Central memory CD8-positive, alpha-beta T cell (primary cell): ENCODE results near the gene CCDC149.

ENCODE experiments used
- ATAC-seq: fragments of 150-1000 bp; cut with Tn5 transposase; replicated peaks from 2 replicates; pipeline ENCODE4 v1.10.0; 2022; ENCODE audit warnings: mild to moderate bottlenecking, moderate FRiP score, moderate number of reproducible peaks; ENCODE audit not compliant: poor library complexity, severe bottlenecking; ENCODE audit errors: extremely low read depth
- DNase-seq, 2 donors: peaks; one replicate each; pipeline ENCODE4 v3.0.0; 2021; ENCODE audit warnings: low spot score in 2 of 2
- H3K27ac Mint-ChIP-seq: one replicate; pipeline ENCODE4 v1.8.0; 2022; ENCODE audit warnings: low read depth, mild to moderate bottlenecking, moderate library complexity, mixed read lengths
- H3K27me3 Mint-ChIP-seq: one replicate; pipeline ENCODE4 v1.8.0; 2022; ENCODE audit warnings: mixed read lengths
- H3K36me3 Mint-ChIP-seq: one replicate; pipeline ENCODE4 v1.8.0; 2022; ENCODE audit warnings: mild to moderate bottlenecking, moderate library complexity, mixed read lengths; ENCODE audit not compliant: insufficient read depth
- H3K4me1 Mint-ChIP-seq: one replicate; pipeline ENCODE4 v1.8.0; 2022; ENCODE audit warnings: mixed read lengths
- H3K4me3 Mint-ChIP-seq: one replicate; pipeline ENCODE4 v1.8.0; 2022; ENCODE audit warnings: mild to moderate bottlenecking, moderate library complexity, mixed read lengths
- H3K9me3 Mint-ChIP-seq: one replicate; pipeline ENCODE4 v1.8.0; 2022; ENCODE audit warnings: mixed read lengths

CCDC149 gene

DNA sequence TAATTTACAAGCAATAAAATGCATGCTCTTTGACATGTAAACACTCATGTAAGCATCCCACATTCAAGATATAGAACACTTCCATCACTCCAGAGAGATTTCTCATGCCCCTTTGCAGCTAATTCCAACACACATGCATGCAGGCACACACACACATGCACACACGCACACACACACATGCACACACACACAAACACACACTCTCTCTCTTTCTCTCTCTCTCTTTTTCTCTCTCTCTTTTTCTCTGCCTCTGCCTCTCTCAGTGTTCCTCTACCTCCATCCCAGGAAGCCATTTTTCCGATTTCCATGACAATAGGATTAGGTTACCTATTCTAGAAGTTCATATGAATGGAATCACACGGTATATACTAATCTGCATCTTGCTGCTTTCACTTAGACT is 129.3 kb downstream of the CCDC149 start:
- ATAC-seq (no peak), DNase-seq (no peak)
- Mint-ChIP-seq H3K27me3 (peaks cover 4% of the 10 kb centered on the region), H3K4me1 (no peaks in the 10 kb centered on the region), H3K4me3 (no peak overlapping the region), H3K27ac (no peak overlapping the region), H3K9me3 (peaks cover 3% of the 10 kb centered on the region), H3K36me3 (no peaks in the 10 kb centered on the region)

- no peak overlapping the region for H3K27ac Mint-ChIP-seq
- no peak for ATAC-seq
- H3K36me3 Mint-ChIP-seq = no peaks in the 10 kb centered on the region
- no peak for DNase-seq
- H3K9me3 Mint-ChIP-seq = peaks cover 3% of the 10 kb centered on the region
- no peaks in the 10 kb centered on the region for H3K4me1 Mint-ChIP-seq
- no peak overlapping the region for H3K4me3 Mint-ChIP-seq
- H3K27me3 Mint-ChIP-seq = no peaks in the 10 kb centered on the region
Observed at GRCh38 chr4:24781999-24782745, 130.7 kb downstream of the CCDC149 start.

DNA sequence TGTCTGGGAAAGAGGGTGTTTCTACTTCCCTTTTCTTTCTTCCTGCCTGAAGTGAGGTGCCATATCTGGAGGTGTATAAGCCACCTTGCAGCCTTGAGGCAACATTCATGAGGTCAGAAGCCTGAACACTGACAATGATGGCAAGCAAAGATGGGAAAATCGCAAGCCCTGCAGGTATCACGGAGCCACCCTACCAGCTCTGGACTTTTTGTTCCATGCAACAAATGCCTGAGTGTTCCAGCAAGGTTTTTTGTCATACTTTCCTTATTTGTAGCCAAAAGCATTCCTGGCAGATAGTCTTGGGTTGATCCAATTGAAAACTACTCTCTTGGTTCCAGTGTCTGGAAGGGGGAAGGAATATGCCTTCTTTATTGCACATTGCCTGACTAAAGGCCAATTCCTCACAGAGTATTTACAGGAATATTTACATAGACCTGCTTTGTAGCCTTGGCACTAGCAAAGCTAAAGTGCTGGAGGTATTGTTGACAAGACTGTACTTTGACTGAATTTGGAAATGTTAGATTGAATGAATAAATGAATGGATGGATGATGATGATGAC is 131.8 kb downstream of the CCDC149 start:
- H3K36me3 Mint-ChIP-seq = peaks cover 1% of the 10 kb centered on the region
- H3K27me3 Mint-ChIP-seq = no peaks in the 10 kb centered on the region
- no peak overlapping the region for H3K27ac Mint-ChIP-seq
- H3K4me1 Mint-ChIP-seq = no peaks in the 10 kb centered on the region
- H3K9me3 Mint-ChIP-seq = peaks cover 3% of the 10 kb centered on the region
- DNase-seq (no peak), ATAC-seq (no peak)
- H3K4me3 Mint-ChIP-seq = no peak overlapping the region

- H3K36me3 Mint-ChIP-seq = peaks cover 2% of the 10 kb centered on the region
- no peaks in the 10 kb centered on the region for H3K4me1 Mint-ChIP-seq
- ATAC-seq = no peak
- H3K27me3 Mint-ChIP-seq = no peaks in the 10 kb centered on the region
- DNase-seq = no peak
- H3K4me3 Mint-ChIP-seq = no peak overlapping the region
- H3K9me3 Mint-ChIP-seq = peaks cover 1% of the 10 kb centered on the region
- H3K27ac Mint-ChIP-seq = no peak overlapping the region
Observed at GRCh38 chr4:24778464-24779225, 134.2 kb downstream of the CCDC149 start.

GRCh38 chr4:24777536-24778463 is 135.0 kb downstream of the CCDC149 start:
- H3K27me3 Mint-ChIP-seq = no peaks in the 10 kb centered on the region
- no peaks in the 10 kb centered on the region for H3K9me3 Mint-ChIP-seq
- no peaks in the 10 kb centered on the region for H3K4me1 Mint-ChIP-seq
- no peak overlapping the region for H3K27ac Mint-ChIP-seq
- peaks cover 2% of the 10 kb centered on the region for H3K36me3 Mint-ChIP-seq
- DNase-seq = no peak
- H3K4me3 Mint-ChIP-seq = no peak overlapping the region
- no peak for ATAC-seq

- Mint-ChIP-seq H3K9me3 (no peaks in the 10 kb centered on the region), H3K27ac (no peak overlapping the region), H3K27me3 (no peaks in the 10 kb centered on the region), H3K4me1 (no peaks in the 10 kb centered on the region), H3K4me3 (no peak overlapping the region), H3K36me3 (peaks cover 2% of the 10 kb centered on the region)
- ATAC-seq (no peak), DNase-seq (no peak)
Observed at GRCh38 chr4:24775750-24776149, 137.1 kb downstream of the CCDC149 start.

DNA sequence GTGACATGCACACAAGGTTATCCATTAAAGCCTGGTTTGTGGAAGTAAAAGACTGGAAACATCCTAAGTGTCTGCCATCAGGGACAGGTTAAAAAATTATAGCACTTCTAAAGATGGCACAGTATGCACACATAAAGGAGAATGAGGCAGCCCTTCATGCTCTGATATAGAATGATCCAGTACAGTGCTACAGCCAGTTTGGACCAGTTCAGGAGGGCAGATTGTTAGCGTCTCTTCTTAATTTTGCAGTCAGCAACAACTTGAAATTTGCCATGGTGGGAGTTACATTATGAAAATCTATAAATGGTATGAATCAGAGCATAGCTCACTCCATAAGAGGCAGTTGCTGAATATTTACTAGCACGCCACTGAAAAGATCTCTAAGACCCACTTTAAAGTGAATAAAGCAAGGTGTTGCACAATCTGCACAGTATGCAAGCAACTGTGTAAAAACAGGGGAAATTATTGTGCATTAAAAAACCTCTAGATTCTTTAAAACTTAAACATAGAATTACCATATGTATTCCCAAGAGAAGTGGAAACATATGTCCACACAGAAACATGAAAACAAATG is 137.7 kb downstream of the CCDC149 start:
- H3K4me1 Mint-ChIP-seq = no peaks in the 10 kb centered on the region
- ATAC-seq = no peak
- DNase-seq = no peak

GRCh38 chr4:24774452-24774851 is 138.4 kb downstream of the CCDC149 start:
- H3K4me1 Mint-ChIP-seq = no peaks in the 10 kb centered on the region
- no peak overlapping the region for H3K27ac Mint-ChIP-seq
- DNase-seq = no peak
- H3K36me3 Mint-ChIP-seq = peaks cover 2% of the 10 kb centered on the region
- H3K9me3 Mint-ChIP-seq = no peaks in the 10 kb centered on the region
- H3K4me3 Mint-ChIP-seq = no peak overlapping the region
- ATAC-seq = no peak
- H3K27me3 Mint-ChIP-seq = no peaks in the 10 kb centered on the region

More for the DNA sequence above, 137.7 kb downstream of the CCDC149 start:
- Mint-ChIP-seq H3K36me3 (peaks cover 2% of the 10 kb centered on the region), H3K27me3 (no peaks in the 10 kb centered on the region), H3K27ac (no peak overlapping the region), H3K4me3 (no peak overlapping the region), H3K9me3 (no peaks in the 10 kb centered on the region)

DNA sequence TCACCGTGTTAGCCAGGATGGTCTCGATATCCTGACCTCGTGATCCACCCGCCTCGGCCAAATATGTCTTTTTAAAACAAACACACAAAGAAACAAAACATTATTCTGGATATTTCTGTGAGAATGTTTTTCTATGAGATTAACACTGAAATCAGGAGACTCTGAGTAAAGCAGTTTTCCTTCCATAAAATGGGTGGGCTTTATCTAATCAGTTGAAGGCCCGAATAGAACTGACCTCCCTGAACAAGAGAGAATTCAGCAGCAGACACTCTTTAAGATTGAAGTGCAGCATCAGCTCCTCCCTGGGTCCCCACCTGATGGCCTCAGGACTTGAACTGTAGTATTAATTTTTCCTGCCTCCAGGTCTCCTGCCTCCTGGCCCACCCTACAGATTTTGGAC is 139.9 kb downstream of the CCDC149 start:
- Mint-ChIP-seq H3K4me3 (no peak overlapping the region), H3K27ac (no peak overlapping the region), H3K27me3 (no peaks in the 10 kb centered on the region), H3K9me3 (no peaks in the 10 kb centered on the region), H3K4me1 (no peaks in the 10 kb centered on the region), H3K36me3 (peaks cover 2% of the 10 kb centered on the region)
- DNase-seq (no peak), ATAC-seq (no peak)

DNA sequence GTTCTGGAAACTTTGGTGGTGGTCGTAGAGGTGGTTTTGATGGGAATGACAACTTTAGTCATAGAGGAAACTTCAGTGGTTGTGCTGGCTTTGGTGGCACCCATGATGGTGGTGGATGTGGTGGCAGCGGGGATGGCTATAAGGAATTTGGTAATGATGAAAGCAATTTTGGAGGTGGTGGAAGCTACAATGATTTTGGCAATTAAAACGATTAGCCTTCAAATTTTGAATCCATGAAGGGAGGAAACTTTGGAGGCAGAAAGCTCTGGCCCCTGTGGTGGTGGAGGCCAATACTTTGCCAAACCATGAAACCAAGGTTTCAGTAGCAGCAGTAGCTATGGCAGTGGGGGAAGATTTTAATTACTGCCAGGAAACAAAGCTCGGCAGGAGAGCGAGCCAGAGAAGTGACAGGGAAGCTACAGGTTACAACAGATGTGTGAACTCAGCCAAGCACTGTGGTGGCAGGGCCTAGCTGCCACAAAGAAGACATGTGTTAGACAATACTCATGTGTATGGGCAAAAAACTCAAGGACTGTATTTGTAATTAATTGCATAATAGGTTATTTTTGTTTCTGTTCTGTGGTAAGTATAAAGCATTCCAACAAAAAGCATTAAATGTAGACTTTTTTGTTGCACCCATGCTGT is 140.7 kb downstream of the CCDC149 start:
- ATAC-seq (no peak), DNase-seq (no peak)
- H3K4me1 Mint-ChIP-seq = no peaks in the 10 kb centered on the region
- H3K27ac Mint-ChIP-seq = no peak overlapping the region
- no peaks in the 10 kb centered on the region for H3K9me3 Mint-ChIP-seq
- H3K4me3 Mint-ChIP-seq = no peak overlapping the region
- H3K27me3 Mint-ChIP-seq = no peaks in the 10 kb centered on the region
- peaks cover 2% of the 10 kb centered on the region for H3K36me3 Mint-ChIP-seq

DNA sequence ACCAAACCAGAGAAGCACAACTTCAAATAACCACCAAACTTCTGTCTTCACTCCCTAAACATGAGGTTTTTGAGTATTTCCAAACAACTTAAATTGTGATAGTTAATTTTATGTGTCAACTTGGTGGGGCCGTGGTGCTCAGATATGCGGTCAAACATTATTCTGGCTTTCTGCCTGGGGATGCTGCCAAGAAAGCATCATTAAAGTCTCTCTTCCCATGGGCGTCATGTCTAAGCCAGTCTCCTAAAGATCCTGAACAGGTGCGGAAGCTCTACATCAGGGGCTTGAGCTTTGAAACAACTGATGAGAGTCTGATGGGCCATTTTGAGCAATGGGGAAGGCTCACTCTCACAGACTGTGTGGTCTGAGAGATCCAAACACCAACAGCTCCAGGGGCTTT is 141.6 kb downstream of the CCDC149 start:
- H3K9me3 Mint-ChIP-seq = no peaks in the 10 kb centered on the region
- DNase-seq (no peak), ATAC-seq (no peak)
- H3K4me1 Mint-ChIP-seq = no peaks in the 10 kb centered on the region
- H3K27me3 Mint-ChIP-seq = no peaks in the 10 kb centered on the region
- H3K27ac Mint-ChIP-seq = no peak overlapping the region
- peaks cover 2% of the 10 kb centered on the region for H3K36me3 Mint-ChIP-seq
- no peak overlapping the region for H3K4me3 Mint-ChIP-seq

DNA sequence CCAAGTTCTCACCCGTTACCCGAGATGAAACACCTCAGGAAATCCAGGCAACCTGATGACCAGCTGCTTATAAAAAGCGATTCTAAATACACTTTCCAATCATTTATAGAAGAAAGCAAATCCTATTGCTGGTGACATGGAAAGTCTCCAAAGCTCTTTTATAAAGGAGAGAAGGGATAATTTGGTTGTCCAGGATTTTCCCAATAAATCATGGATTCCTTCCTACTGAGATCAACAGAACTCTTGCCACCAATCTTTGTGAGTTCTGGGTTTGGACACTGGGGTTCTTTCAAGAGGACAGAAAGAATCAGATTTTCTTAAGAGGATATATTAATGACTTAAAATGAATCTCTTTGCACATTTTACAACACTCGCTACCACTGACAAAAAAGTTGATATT is 142.2 kb downstream of the CCDC149 start:
- no peaks in the 10 kb centered on the region for H3K4me1 Mint-ChIP-seq
- no peaks in the 10 kb centered on the region for H3K9me3 Mint-ChIP-seq
- no peaks in the 10 kb centered on the region for H3K36me3 Mint-ChIP-seq
- H3K27me3 Mint-ChIP-seq = no peaks in the 10 kb centered on the region
- ATAC-seq (no peak), DNase-seq (no peak)
- no peak overlapping the region for H3K4me3 Mint-ChIP-seq
- H3K27ac Mint-ChIP-seq = no peak overlapping the region
